ENCODE measurements around the gene GALNT13. TPM values are rescaled to one million over a fixed set of nuclear protein-coding genes. Genes with fewer than 3 reads are reported as not detected.
A peak's percentile ranks its signal among the peaks of the same experiment; 100 is the strongest.

GALNT13 gene
- total RNA-seq (not detected), polyA plus RNA-seq (not detected), total RNA-seq (0 to 0.52 (median 0.04) reads per million in 6 experiments)

- H3K27ac Mint-ChIP-seq: no peak within 1 kb of the TSS
- peaks cover 0 to 4% (median 2%) of the 10 kb centered on the region in 4 donors for H3K4me1 Mint-ChIP-seq
- H3K27me3 Mint-ChIP-seq: peaks cover 17 to 40% (median 27%) of the 10 kb centered on the region in 5 donors
- ATAC-seq: peak in 1 of 2 donors; percentile 60
- peak within 1 kb of the TSS in 5 of 10 donors; percentile 19 to 69 (median 52) for H3K4me3 Mint-ChIP-seq
- DNase-seq: peak in 1 of 10 donors; percentile 32
- peaks cover 0 to 6% (median 2%) of the 10 kb centered on the region in 3 donors for H3K36me3 Mint-ChIP-seq
- H3K9me3 Mint-ChIP-seq: peaks cover 0 to 19% (median 3%) of the 10 kb centered on the region in 9 donors
- POLR2A ChIA-PET: no interaction called here
Observed at GRCh38 chr2:153871231-153872221, at the start of gene GALNT13. Gene GALNT13, plus strand, starts transcription at chr2:153871922.

GRCh38 chr2:153823880-153824279 lies 47.8 kb upstream of the GALNT13 start:
- Mint-ChIP-seq H3K9me3 (peaks cover 2 to 25% (median 12%) of the 10 kb centered on the region in 9 donors), H3K27me3 (no peaks in the 10 kb centered on the region), H3K4me1 (no peaks in the 10 kb centered on the region), H3K36me3 (peaks cover 0 to 5% (median 0%) of the 10 kb centered on the region in 3 donors), H3K27ac (no peak overlapping the region), H3K4me3 (no peak overlapping the region)
- no peak for ATAC-seq
- no peak for DNase-seq
- POLR2A ChIA-PET: no interaction called here

- no peak overlapping the region for H3K4me3 Mint-ChIP-seq
- H3K36me3 Mint-ChIP-seq: peaks cover 0 to 5% (median 0%) of the 10 kb centered on the region in 3 donors
- DNase-seq (no peak), ATAC-seq (no peak)
- no peaks in the 10 kb centered on the region for H3K27me3 Mint-ChIP-seq
- H3K27ac Mint-ChIP-seq: no peak overlapping the region
- no peaks in the 10 kb centered on the region for H3K4me1 Mint-ChIP-seq
- POLR2A ChIA-PET: no interaction called here
- H3K9me3 Mint-ChIP-seq: peaks cover 2 to 38% (median 21%) of the 10 kb centered on the region in 9 donors
Observed at GRCh38 chr2:153828335-153828734, 43.4 kb upstream of the GALNT13 start.

GRCh38 chr2:153834662-153835061 lies 37.1 kb upstream of the GALNT13 start:
- peaks cover 3 to 30% (median 10%) of the 10 kb centered on the region in 9 donors for H3K9me3 Mint-ChIP-seq
- ATAC-seq (no peak), DNase-seq (no peak)
- H3K4me1 Mint-ChIP-seq: no peaks in the 10 kb centered on the region
- no peaks in the 10 kb centered on the region for H3K36me3 Mint-ChIP-seq
- POLR2A ChIA-PET: no interaction called here
- H3K27me3 Mint-ChIP-seq: no peaks in the 10 kb centered on the region
- H3K4me3 Mint-ChIP-seq: no peak overlapping the region
- no peak overlapping the region for H3K27ac Mint-ChIP-seq

- no peaks in the 10 kb centered on the region for H3K4me1 Mint-ChIP-seq
- H3K9me3 Mint-ChIP-seq: peaks cover 0 to 24% (median 0%) of the 10 kb centered on the region in 9 donors
- H3K4me3 Mint-ChIP-seq: no peak overlapping the region
Observed at GRCh38 chr2:153858250-153858649, 13.5 kb upstream of the GALNT13 start.

GRCh38 chr2:153864022-153864421 lies 7.7 kb upstream of the GALNT13 start:
- ATAC-seq (no peak), DNase-seq (no peak)
- H3K27ac Mint-ChIP-seq: no peak overlapping the region
- no peaks in the 10 kb centered on the region for H3K27me3 Mint-ChIP-seq
- H3K9me3 Mint-ChIP-seq: peaks cover 0 to 11% (median 4%) of the 10 kb centered on the region in 9 donors
- POLR2A ChIA-PET: no interaction called here
- H3K36me3 Mint-ChIP-seq: no peaks in the 10 kb centered on the region
- H3K4me3 Mint-ChIP-seq: no peak overlapping the region
- H3K4me1 Mint-ChIP-seq: no peaks in the 10 kb centered on the region

More at GRCh38 chr2:153858250-153858649, 13.5 kb upstream of the GALNT13 start:
- POLR2A ChIA-PET: no interaction called here
- no peaks in the 10 kb centered on the region for H3K36me3 Mint-ChIP-seq
- no peak overlapping the region for H3K27ac Mint-ChIP-seq
- no peaks in the 10 kb centered on the region for H3K27me3 Mint-ChIP-seq
- ATAC-seq (no peak), DNase-seq (no peak)

- Mint-ChIP-seq H3K27ac (no peak overlapping the region), H3K9me3 (peaks cover 0 to 15% (median 6%) of the 10 kb centered on the region in 9 donors), H3K36me3 (no peaks in the 10 kb centered on the region), H3K4me3 (no peak overlapping the region), H3K27me3 (peaks cover 4 to 16% (median 10%) of the 10 kb centered on the region in 5 donors), H3K4me1 (no peaks in the 10 kb centered on the region)
- ATAC-seq: no peak
- no peak for DNase-seq
- POLR2A ChIA-PET: no interaction called here
Observed at GRCh38 chr2:153866595-153866994, 5.1 kb upstream of the GALNT13 start.

GRCh38 chr2:153870308-153870707 lies 1.4 kb upstream of the GALNT13 start:
- ATAC-seq: no peak
- Mint-ChIP-seq H3K36me3 (peaks cover 0 to 6% (median 2%) of the 10 kb centered on the region in 3 donors), H3K9me3 (peaks cover 0 to 17% (median 3%) of the 10 kb centered on the region in 9 donors), H3K4me3 (no peak overlapping the region), H3K27me3 (peaks cover 17 to 40% (median 25%) of the 10 kb centered on the region in 5 donors), H3K27ac (no peak overlapping the region), H3K4me1 (peaks cover 0 to 4% (median 2%) of the 10 kb centered on the region in 4 donors)
- no peak for DNase-seq
- POLR2A ChIA-PET: no interaction called here

- Mint-ChIP-seq H3K9me3 (peaks cover 0 to 19% (median 3%) of the 10 kb centered on the region in 9 donors), H3K4me3 (peak overlapping the region in 6 of 10 donors; percentile 18 to 69 (median 40)), H3K4me1 (peaks cover 0 to 4% (median 2%) of the 10 kb centered on the region in 4 donors), H3K27ac (no peak overlapping the region), H3K27me3 (peaks cover 17 to 40% (median 27%) of the 10 kb centered on the region in 5 donors), H3K36me3 (peaks cover 0 to 6% (median 2%) of the 10 kb centered on the region in 3 donors)
- ATAC-seq (no peak), DNase-seq (peak in 1 of 10 donors; percentile 34)
- POLR2A ChIA-PET: no interaction called here
Observed at GRCh38 chr2:153872311-153873051, 759 bp downstream of the GALNT13 start.

- ATAC-seq (no peak), DNase-seq (peak in 1 of 10 donors; percentile 47)
- Mint-ChIP-seq H3K36me3 (peaks cover 0 to 6% (median 2%) of the 10 kb centered on the region in 3 donors), H3K4me1 (peaks cover 0 to 4% (median 2%) of the 10 kb centered on the region in 4 donors), H3K9me3 (peaks cover 0 to 20% (median 3%) of the 10 kb centered on the region in 9 donors), H3K27ac (no peak overlapping the region), H3K4me3 (peak overlapping the region in 7 of 10 donors; percentile 18 to 69 (median 28)), H3K27me3 (peaks cover 17 to 40% (median 27%) of the 10 kb centered on the region in 5 donors)
- POLR2A ChIA-PET: no interaction called here
Observed at GRCh38 chr2:153873052-153874048, 1.6 kb downstream of the GALNT13 start.

- H3K4me3 Mint-ChIP-seq: no peak overlapping the region
- H3K36me3 Mint-ChIP-seq: peaks cover 0 to 6% (median 2%) of the 10 kb centered on the region in 3 donors
- peaks cover 0 to 4% (median 2%) of the 10 kb centered on the region in 4 donors for H3K4me1 Mint-ChIP-seq
- no peak overlapping the region for H3K27ac Mint-ChIP-seq
- POLR2A ChIA-PET: no interaction called here
- H3K27me3 Mint-ChIP-seq: peaks cover 13 to 30% (median 21%) of the 10 kb centered on the region in 5 donors
- H3K9me3 Mint-ChIP-seq: peaks cover 0 to 17% (median 3%) of the 10 kb centered on the region in 9 donors
- no peak for ATAC-seq
- no peak for DNase-seq
Observed at GRCh38 chr2:153875801-153876466, 4.2 kb downstream of the GALNT13 start.

Measured in naive thymus-derived CD8-positive, alpha-beta T cell (primary cell).